Measurements from ENCODE around the gene LIF.

- TF ChIP-seq CTCF (IDR thresholded peaks at IDR 0.05; ENCODE audit: low read depth, low read length, missing input control), result no peak
- no peak for TF ChIP-seq JUND (IDR thresholded peaks at IDR 0.05)
- TF ChIP-seq TAF1 (conservative IDR thresholded peaks at IDR 0.05), result no peak
- TF ChIP-seq MAX (IDR thresholded peaks at IDR 0.05), result no peak
- no peak for TF ChIP-seq NR2F2 (IDR thresholded peaks at IDR 0.05)
- TF ChIP-seq YY1 (IDR thresholded peaks at IDR 0.05), result no peak
- TF ChIP-seq ZBTB33 (IDR thresholded peaks at IDR 0.05), result no peak
- TF ChIP-seq RAD21 (IDR thresholded peaks at IDR 0.05), result no peak
- no peak for TF ChIP-seq RXRA (IDR thresholded peaks at IDR 0.05)
- no peak for TF ChIP-seq SP1 (IDR thresholded peaks at IDR 0.05)
- no peak for TF ChIP-seq REST (IDR thresholded peaks at IDR 0.05)
Observed at GRCh38 chr22:30276039-30276438, 29.5 kb upstream of the LIF start.

Data from liver (tissue), 3 donors.